Brain microvascular endothelial cell (primary cell): Measurements from ENCODE around the gene PSMB11.
A peak's percentile ranks its signal among the peaks of the same experiment; 100 is the strongest.

Experiments used
- DNase-seq: peaks from one replicate; pipeline ENCODE4 v3.0.0-alpha.2; 2020
- H3K27ac ChIP-seq: fragments of 250-450 bp; sonication (Bioruptor Pico); 2 replicates; pipeline ENCODE4 v1.5.1; 2020; ENCODE audit warnings: mild to moderate bottlenecking, moderate library complexity
- H3K27me3 ChIP-seq: fragments of 250-450 bp; sonication (Bioruptor Pico); replicated peaks from 2 replicates; pipeline ENCODE4 v1.5.1; 2020; ENCODE audit warnings: mild to moderate bottlenecking
- H3K36me3 ChIP-seq: fragments of 250-450 bp; sonication (Bioruptor Pico); replicated peaks from 2 replicates; pipeline ENCODE4 v1.5.1; 2020; ENCODE audit warnings: mild to moderate bottlenecking
- H3K4me3 ChIP-seq: 2 replicates; pipeline ENCODE4 v1.5.1; 2011; ENCODE audit warnings: low read depth, mild to moderate bottlenecking, control low read depth, low read length, moderate library complexity
- CTCF ChIP-seq: IDR thresholded peaks from 2 replicates; pipeline ENCODE4 v1.5.1; 2011; ENCODE audit warnings: low read depth, mild to moderate bottlenecking, moderate library complexity, low read length, control low read depth, inconsistent platforms; ENCODE audit errors: missing control alignments
- in situ Hi-C: cut with HindIII; loops from 2 replicates; pipeline ENCODE4 v1.10.0; 2017; ENCODE audit warnings: low sequenced_read_pairs, low pct_ligation_motif_present

Gene PSMB11

GRCh38 chr14:23006188-23006534 lies 35.9 kb upstream of the PSMB11 start:
- in situ Hi-C loops, result no loop called here
- no peak for DNase-seq
- TF ChIP-seq CTCF, result no peak
- H3K27me3 ChIP-seq, result no peaks in the 10 kb centered on the region
- H3K36me3 ChIP-seq, result no peaks in the 10 kb centered on the region
- H3K27ac ChIP-seq, result peak overlapping the region; percentile 91
- H3K4me3 ChIP-seq, result peak overlapping the region; percentile 69

GRCh38 chr14:23006544-23007419 lies 35.2 kb upstream of the PSMB11 start:
- Histone ChIP-seq H3K27ac (peak overlapping the region; percentile 91), H3K4me3 (peak overlapping the region; percentile 69), H3K27me3 (no peaks in the 10 kb centered on the region), H3K36me3 (no peaks in the 10 kb centered on the region)
- in situ Hi-C loops, result no loop called here
- TF ChIP-seq CTCF, result peak; percentile 58
- peak; percentile 95 for DNase-seq

- H3K36me3 ChIP-seq, result no peaks in the 10 kb centered on the region
- TF ChIP-seq CTCF, result no peak
- H3K27me3 ChIP-seq, result no peaks in the 10 kb centered on the region
- in situ Hi-C loops, result no loop called here
- H3K4me3 ChIP-seq, result no peak overlapping the region
- no peak overlapping the region for H3K27ac ChIP-seq
- no peak for DNase-seq
These were observed 33.2 kb upstream of the PSMB11 start for GRCh38 chr14:23008831-23009230.

- H3K36me3 ChIP-seq, result no peaks in the 10 kb centered on the region
- TF ChIP-seq CTCF, result no peak
- H3K27ac ChIP-seq, result peak overlapping the region; percentile 54
- no peak for DNase-seq
- no peaks in the 10 kb centered on the region for H3K27me3 ChIP-seq
- H3K4me3 ChIP-seq, result peak overlapping the region; percentile 59
- in situ Hi-C loops, result no loop called here
These were observed 32.5 kb upstream of the PSMB11 start for GRCh38 chr14:23009483-23009938.

- Histone ChIP-seq H3K27ac (peak within 1 kb of the TSS; percentile 54), H3K4me3 (peak within 1 kb of the TSS; percentile 59), H3K27me3 (no peaks in the 10 kb centered on the region), H3K36me3 (no peaks in the 10 kb centered on the region)
- peak; percentile 57 for DNase-seq
- in situ Hi-C loops, result no loop called here
- no peak for TF ChIP-seq CTCF
These were observed 31.9 kb upstream of the PSMB11 start, which contains the start of gene C14orf93 for GRCh38 chr14:23009939-23010726. TSS of gene C14orf93 (minus strand) at chr14:23010143. CDS start at chr14:22999023, 11,120 bp downstream.
